H7 (cell line): ENCODE results near the gene LRRC58. TPM values are rescaled to one million over a fixed set of nuclear protein-coding genes. Genes with fewer than 3 reads are reported as not detected.
"Not testable (repeated sequence)": the region's sequence is repeated elsewhere in the genome, so short reads cannot be mapped to it uniquely, and the experiment has no call there.

ENCODE experiments used
- DNase-seq: peaks from one replicate; pipeline ENCODE4 v3.0.0; 2012
- H3K27me3 ChIP-seq: 2 replicates; pipeline ENCODE4 v1.6.0; 2011; ENCODE audit warnings: mild to moderate bottlenecking, low read length; ENCODE audit not compliant: control insufficient read depth, insufficient read depth
- H3K36me3 ChIP-seq: replicated peaks from 2 replicates; pipeline ENCODE4 v1.5.1; 2011; ENCODE audit warnings: low read length; ENCODE audit not compliant: control insufficient read depth, insufficient read depth
- H3K4me3 ChIP-seq: 2 replicates; pipeline ENCODE4 v1.5.1; 2011; ENCODE audit warnings: low read depth, mild to moderate bottlenecking, control low read depth, low read length, moderate library complexity; ENCODE audit not compliant: insufficient read depth
- total RNA-seq: library from RNA; depleted of rRNA; stranded (reverse); fragments of >200 nt; shearing (Covaris generic); gene quantifications from 2 replicates; pipeline ENCODE4 v1.2.3, GENCODE V29; 2014

Gene LRRC58
- total RNA-seq, 1 experiment from 2014 or later: 16.6 TPM

- Histone ChIP-seq H3K4me3 (no peak overlapping the region), H3K27me3 (no peaks in the 10 kb centered on the region), H3K36me3 (no peaks in the 10 kb centered on the region)
- no peak for DNase-seq
These were observed 37.0 kb downstream of the LRRC58 start for GRCh38 chr3:120311863-120312794.

GRCh38 chr3:120306519-120307455, 42.4 kb downstream of the LRRC58 start:
- Histone ChIP-seq H3K27me3 (no peaks in the 10 kb centered on the region), H3K4me3 (no peak overlapping the region), H3K36me3 (no peaks in the 10 kb centered on the region)
- DNase-seq: no peak

- no peak for DNase-seq
- Histone ChIP-seq H3K27me3 (no peaks in the 10 kb centered on the region), H3K4me3 (no peak overlapping the region), H3K36me3 (no peaks in the 10 kb centered on the region)
These were observed 44.5 kb downstream of the LRRC58 start for GRCh38 chr3:120304616-120305015.

- no peak for DNase-seq
- H3K4me3 ChIP-seq: no peak overlapping the region
These were observed 46.8 kb downstream of the LRRC58 start for GRCh38 chr3:120302361-120302760.

DNA sequence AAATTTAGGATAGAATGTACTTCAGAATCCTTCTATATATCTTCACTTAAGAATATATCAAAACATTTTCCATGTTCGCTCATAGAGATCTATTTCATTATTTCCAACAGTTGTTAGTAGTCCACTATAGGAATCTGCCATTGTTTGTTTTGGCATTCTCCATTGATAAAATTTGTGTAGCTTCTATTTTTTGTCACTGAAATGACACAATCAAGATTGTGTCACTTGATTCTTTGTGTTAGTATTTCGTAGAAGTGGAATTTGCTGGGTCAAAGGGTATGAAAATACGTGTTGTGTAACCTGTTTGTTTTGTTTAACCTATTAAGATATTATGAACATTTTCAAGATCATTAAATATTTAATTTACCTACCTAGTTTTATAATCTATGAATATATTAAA, 48.2 kb downstream of the LRRC58 start:
- H3K4me3 ChIP-seq: no peak overlapping the region
- DNase-seq: no peak
- H3K27me3 ChIP-seq: no peaks in the 10 kb centered on the region
- H3K36me3 ChIP-seq: no peaks in the 10 kb centered on the region

More at GRCh38 chr3:120302361-120302760, 46.8 kb downstream of the LRRC58 start:
- Histone ChIP-seq H3K27me3 (no peaks in the 10 kb centered on the region), H3K36me3 (no peaks in the 10 kb centered on the region)

GRCh38 chr3:120299403-120299802, 49.8 kb downstream of the LRRC58 start:
- DNase-seq: no peak
- H3K27me3 ChIP-seq: no peaks in the 10 kb centered on the region

DNA sequence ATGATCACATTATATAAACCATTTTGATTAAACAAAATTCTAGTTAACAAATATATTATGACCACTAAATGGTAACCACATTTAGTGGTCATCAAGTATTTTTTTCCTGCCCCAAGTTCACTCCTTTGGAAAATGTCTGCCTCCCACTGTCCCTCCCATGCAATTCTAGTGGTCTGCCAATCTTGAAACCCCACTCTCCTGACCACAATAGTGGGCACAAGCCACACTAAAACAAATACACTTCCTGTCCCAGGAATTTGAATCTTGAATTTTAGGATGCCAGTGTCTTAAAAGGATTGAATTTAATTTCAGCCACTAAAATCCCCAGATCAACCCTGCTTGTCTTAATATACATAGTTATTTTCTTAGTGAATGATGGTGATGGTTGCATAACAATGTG, 50.2 kb downstream of the LRRC58 start:
- no peaks in the 10 kb centered on the region for H3K27me3 ChIP-seq
- no peak for DNase-seq
- H3K36me3 ChIP-seq: no peaks in the 10 kb centered on the region
- no peak overlapping the region for H3K4me3 ChIP-seq

More at GRCh38 chr3:120299403-120299802, 49.8 kb downstream of the LRRC58 start:
- Histone ChIP-seq H3K36me3 (no peaks in the 10 kb centered on the region), H3K4me3 (no peak overlapping the region)

DNA sequence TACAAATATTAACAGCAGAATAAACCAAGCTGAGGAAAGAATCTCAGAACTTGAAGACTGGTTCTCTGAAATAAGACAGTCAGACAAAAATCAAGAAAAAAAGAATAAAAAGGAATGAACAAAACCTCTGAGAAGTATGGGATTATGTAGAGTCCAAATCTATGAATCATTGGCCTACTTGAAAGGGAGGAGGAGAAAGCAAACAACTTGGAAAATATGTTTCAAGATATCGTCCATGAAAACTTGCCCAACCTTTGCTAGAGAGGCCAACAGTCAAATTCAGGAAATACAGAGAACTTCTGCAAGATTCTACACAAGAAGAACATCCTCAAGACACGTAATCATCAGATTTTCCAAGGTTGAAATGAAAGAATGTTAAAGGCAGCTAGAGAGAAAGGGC, 57.6 kb downstream of the LRRC58 start:
- not testable (repeated sequence) for DNase-seq, H3K27me3 ChIP-seq, H3K36me3 ChIP-seq, H3K4me3 ChIP-seq

DNA sequence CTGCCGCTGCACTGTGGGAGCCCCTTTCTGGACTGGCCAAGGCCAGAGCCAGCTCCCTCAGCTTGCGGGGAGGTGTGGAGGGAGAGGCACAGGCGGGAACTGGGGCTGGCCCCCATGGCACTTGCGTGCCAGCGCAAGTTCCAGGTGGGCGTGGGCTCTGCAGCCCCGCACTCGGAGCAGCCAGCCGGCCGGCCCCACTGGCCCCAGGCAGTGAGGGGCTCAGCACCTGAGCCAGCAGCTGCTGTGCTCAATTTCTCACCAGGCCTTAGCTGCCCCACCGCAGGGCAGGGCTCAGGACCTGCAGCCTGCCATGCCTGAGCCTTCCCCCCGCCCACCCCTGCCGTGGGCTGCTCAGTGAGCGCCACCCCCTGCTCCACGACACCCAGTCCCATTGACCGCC, 59.5 kb downstream of the LRRC58 start:
- Histone ChIP-seq H3K36me3 (no peaks in the 10 kb centered on the region), H3K4me3 (no peak overlapping the region), H3K27me3 (peaks cover 26% of the 10 kb centered on the region)
- no peak for DNase-seq

DNA sequence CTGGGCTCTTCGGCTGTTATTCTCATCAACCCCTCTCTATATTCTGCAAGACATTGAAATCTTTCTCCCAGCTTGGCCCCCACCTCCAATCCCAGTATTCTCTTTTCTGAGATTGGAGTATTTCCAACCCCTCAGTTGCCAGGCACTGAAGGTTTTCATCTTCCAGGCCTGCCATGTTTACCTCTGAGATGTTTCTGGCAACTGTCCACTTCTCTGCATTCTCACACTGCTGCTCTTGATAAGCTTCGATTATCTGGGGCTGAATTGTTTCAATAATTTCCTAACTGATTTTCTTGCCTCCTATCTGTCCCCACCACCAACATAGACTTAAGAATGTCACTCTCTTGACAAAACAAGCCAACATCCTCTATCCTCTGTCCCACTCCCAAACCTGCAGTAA, 62.7 kb downstream of the LRRC58 start:
- peaks cover 37% of the 10 kb centered on the region for H3K27me3 ChIP-seq
- H3K4me3 ChIP-seq: no peak overlapping the region

GRCh38 chr3:120285508-120285841, 63.7 kb downstream of the LRRC58 start:
- Histone ChIP-seq H3K4me3 (peak overlapping the region; percentile 47), H3K27me3 (peaks cover 37% of the 10 kb centered on the region), H3K36me3 (no peaks in the 10 kb centered on the region)
- no peak for DNase-seq

More for the DNA sequence above, 62.7 kb downstream of the LRRC58 start:
- no peaks in the 10 kb centered on the region for H3K36me3 ChIP-seq
- DNase-seq: no peak

- Histone ChIP-seq H3K4me3 (peak within 1 kb of the TSS; percentile 47), H3K36me3 (no peaks in the 10 kb centered on the region), H3K27me3 (peaks cover 37% of the 10 kb centered on the region)
- DNase-seq: peak; percentile 88
These were observed 64.2 kb downstream of the LRRC58 start, which contains the start of gene GPR156 for GRCh38 chr3:120284747-120285507. Gene GPR156, minus strand, starts transcription at chr3:120285222. Its CDS starts 41,124 bp downstream, at chr3:120244098.

DNA sequence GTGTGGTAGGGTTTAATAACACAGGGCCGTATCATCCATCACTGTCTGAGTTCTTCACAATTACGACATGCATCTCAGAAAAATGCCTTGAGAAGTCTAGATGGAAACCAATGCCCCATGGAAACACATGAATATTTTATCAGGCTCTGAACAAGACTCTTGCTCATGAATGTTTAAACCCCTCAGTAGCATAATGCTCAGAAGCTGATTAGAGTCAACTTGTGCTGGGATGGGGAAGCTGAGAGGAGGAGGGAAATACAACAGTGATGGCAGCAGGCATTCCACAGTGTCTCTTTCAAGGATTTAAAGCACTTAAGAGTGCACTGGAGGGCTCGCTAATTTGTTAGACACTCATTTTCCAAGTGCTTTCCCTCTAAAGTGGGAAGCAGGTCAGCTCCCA, 67.9 kb downstream of the LRRC58 start:
- Histone ChIP-seq H3K27me3 (peaks cover 26% of the 10 kb centered on the region), H3K4me3 (no peak overlapping the region), H3K36me3 (no peaks in the 10 kb centered on the region)
- no peak for DNase-seq

- no peak for DNase-seq
- no peaks in the 10 kb centered on the region for H3K36me3 ChIP-seq
- H3K27me3 ChIP-seq: peaks cover 19% of the 10 kb centered on the region
- no peak overlapping the region for H3K4me3 ChIP-seq
These were observed 68.6 kb downstream of the LRRC58 start for GRCh38 chr3:120280566-120280965.
